Measurements from ENCODE around the gene CLCA2.

Gene CLCA2

DNA sequence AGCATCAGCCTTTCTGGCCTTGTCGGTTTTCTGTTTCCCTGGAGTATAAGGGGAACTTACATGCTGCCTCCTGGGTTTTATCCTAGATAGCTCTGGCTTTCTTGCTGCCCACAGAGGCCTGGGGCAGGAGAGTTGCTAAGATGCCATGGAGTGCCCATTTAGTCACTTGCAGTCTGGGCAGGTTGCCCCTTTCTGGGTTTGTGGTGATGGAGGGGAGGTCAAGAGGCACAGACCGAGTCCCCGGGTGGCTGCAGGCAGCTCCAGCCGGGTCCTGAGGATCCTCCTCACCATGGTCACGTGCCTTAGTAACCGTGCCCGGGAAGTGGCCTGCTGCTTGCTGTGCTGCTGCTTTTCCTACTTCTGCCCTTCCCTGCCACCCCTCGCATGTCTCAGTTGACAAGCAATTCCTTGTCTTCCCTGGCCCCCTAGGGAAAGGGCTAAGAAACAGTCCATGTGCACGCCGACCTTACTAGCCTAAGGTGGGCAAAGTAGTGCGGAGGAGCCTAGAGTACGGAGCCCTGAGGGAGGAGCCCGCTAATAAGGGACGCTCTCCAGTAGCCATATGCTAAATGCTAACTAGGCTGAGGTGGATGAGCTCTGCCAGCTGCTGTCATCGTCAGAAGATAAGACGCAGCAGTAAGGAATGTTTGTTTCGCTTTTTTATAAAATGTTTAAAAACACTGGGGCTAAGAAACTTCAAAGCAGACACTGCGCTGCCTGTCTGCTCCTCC lies 79.6 kb downstream of the CLCA2 start:
- Histone ChIP-seq H3K9me3 (ENCODE audit: insufficient read depth, low read depth, low read length) (no peaks in the 10 kb centered on the region), H3K27ac (ENCODE audit: low read length) (peak overlapping the region; percentile 73), H3K36me3 (ENCODE audit: insufficient read depth, low read depth, low read length) (no peaks in the 10 kb centered on the region), H3K4me1 (ENCODE audit: insufficient read depth, low read length) (peaks cover 14% of the 10 kb centered on the region), H3K9ac (ENCODE audit: low read depth, low read length) (peak overlapping the region; percentile 86; the same call in 1 of the 2 replicates), H3K27me3 (ENCODE audit: insufficient read depth, low read length) (no peaks in the 10 kb centered on the region), H3K4me3 (ENCODE audit: low read length) (peak overlapping the region; percentile 67)

DNA sequence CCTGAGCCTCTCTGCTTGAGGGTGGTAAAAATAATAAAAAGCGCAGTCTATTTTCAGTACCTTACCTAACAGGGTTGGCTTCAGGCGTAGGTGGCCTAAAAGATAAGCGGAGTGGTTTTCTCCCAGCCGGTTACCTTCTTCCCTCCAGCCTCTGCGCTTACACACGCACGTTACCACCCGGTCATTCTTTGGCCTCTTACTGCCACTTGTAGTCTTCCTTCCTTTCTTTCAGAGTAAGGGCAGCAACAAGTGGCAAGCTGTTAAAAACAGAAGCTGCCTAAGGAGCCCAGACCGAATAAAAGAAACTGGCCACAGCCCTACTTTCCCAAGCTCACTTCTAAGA lies 80.1 kb downstream of the CLCA2 start:
- Histone ChIP-seq H3K4me1 (ENCODE audit: insufficient read depth, low read length) (peaks cover 14% of the 10 kb centered on the region), H3K9ac (ENCODE audit: low read depth, low read length) (peak overlapping the region; percentile 86; the same call in 1 of the 2 replicates), H3K9me3 (ENCODE audit: insufficient read depth, low read depth, low read length) (no peaks in the 10 kb centered on the region), H3K36me3 (ENCODE audit: insufficient read depth, low read depth, low read length) (no peaks in the 10 kb centered on the region), H3K4me3 (ENCODE audit: low read length) (peak overlapping the region; percentile 67; the same call in 1 of the 2 replicates), H3K27ac (ENCODE audit: low read length) (no peak overlapping the region), H3K27me3 (ENCODE audit: insufficient read depth, low read length) (no peaks in the 10 kb centered on the region)

DNA sequence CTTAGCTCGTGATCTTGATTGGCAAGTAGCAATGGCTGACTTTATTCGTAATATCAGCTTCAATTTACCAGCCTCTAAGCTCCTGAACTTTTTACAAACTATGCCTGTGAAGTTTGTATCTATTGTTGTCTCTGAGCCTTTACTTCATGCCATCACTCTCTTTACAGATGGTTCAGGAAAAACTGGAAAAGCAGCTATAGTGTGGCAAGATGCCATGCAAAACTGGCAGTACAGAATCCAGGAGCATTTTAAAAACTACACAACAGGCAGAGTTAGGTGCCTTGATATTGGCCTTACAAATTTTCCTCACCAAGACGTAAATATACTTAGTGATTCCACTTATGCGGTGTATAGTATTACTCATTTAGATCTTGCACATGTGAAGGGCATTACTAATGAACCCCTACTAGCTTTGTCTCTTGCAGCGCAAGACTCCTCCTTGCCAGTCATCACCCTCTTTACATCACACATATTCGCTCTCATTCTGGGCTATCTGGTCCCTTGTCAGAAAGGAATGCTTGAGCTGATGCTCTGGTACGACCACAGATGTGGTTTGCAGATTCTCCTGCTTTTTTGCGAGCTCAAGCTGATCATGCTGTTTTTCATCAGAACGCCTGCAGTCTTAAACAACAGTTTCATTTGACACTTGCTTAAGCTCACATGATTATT lies 81.1 kb downstream of the CLCA2 start:
- no peak overlapping the region for H3K4me3 ChIP-seq (ENCODE audit: low read length)
- no peak overlapping the region for H3K27ac ChIP-seq (ENCODE audit: low read length)

DNA sequence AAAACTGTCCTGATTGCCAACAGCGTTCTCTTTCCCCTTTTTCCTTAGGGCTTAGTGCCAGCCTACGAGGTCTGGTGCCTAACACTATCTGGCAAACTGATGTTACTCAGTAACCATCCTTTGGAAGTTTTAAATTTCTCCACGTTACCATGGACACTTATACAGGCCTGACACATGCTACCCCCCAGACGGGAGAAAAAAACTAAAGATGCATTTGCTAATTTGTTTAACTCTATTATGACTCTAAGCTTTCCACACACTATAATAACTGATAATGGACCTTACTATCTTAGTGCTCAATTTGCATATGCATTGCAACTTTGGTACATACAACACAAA lies 81.6 kb downstream of the CLCA2 start:
- no peaks in the 10 kb centered on the region for H3K36me3 ChIP-seq (ENCODE audit: insufficient read depth, low read depth, low read length)
- H3K27me3 ChIP-seq (ENCODE audit: insufficient read depth, low read length), result no peaks in the 10 kb centered on the region
- H3K27ac ChIP-seq (ENCODE audit: low read length), result no peak overlapping the region
- H3K4me3 ChIP-seq (ENCODE audit: low read length), result no peak overlapping the region
- H3K4me1 ChIP-seq (ENCODE audit: insufficient read depth, low read length), result peaks cover 14% of the 10 kb centered on the region
- H3K9me3 ChIP-seq (ENCODE audit: insufficient read depth, low read depth, low read length), result no peaks in the 10 kb centered on the region
- H3K9ac ChIP-seq (ENCODE audit: low read depth, low read length), result no peak overlapping the region

More for the DNA sequence above, 81.1 kb downstream of the CLCA2 start:
- no peaks in the 10 kb centered on the region for H3K27me3 ChIP-seq (ENCODE audit: insufficient read depth, low read length)
- no peaks in the 10 kb centered on the region for H3K36me3 ChIP-seq (ENCODE audit: insufficient read depth, low read depth, low read length)
- H3K9ac ChIP-seq (ENCODE audit: low read depth, low read length), result no peak overlapping the region
- peaks cover 14% of the 10 kb centered on the region for H3K4me1 ChIP-seq (ENCODE audit: insufficient read depth, low read length)
- H3K9me3 ChIP-seq (ENCODE audit: insufficient read depth, low read depth, low read length), result no peaks in the 10 kb centered on the region

Data from iPS-20b (cell line).